Iris pigment epithelial cell (primary cell): ENCODE data around the gene TNNT2.

Experiments
- DNase-seq: peaks from one replicate; pipeline ENCODE4 v3.0.0-alpha.2; 2011; ENCODE audit warnings: low read depth

The TNNT2 gene

GRCh38 chr1:201403359-201403758 lies 25.9 kb upstream of the TNNT2 start:
- no peak for DNase-seq

GRCh38 chr1:201401700-201402099 lies 24.2 kb upstream of the TNNT2 start:
- no peak for DNase-seq

GRCh38 chr1:201400852-201401230 lies 23.4 kb upstream of the TNNT2 start:
- DNase-seq, result no peak

DNA sequence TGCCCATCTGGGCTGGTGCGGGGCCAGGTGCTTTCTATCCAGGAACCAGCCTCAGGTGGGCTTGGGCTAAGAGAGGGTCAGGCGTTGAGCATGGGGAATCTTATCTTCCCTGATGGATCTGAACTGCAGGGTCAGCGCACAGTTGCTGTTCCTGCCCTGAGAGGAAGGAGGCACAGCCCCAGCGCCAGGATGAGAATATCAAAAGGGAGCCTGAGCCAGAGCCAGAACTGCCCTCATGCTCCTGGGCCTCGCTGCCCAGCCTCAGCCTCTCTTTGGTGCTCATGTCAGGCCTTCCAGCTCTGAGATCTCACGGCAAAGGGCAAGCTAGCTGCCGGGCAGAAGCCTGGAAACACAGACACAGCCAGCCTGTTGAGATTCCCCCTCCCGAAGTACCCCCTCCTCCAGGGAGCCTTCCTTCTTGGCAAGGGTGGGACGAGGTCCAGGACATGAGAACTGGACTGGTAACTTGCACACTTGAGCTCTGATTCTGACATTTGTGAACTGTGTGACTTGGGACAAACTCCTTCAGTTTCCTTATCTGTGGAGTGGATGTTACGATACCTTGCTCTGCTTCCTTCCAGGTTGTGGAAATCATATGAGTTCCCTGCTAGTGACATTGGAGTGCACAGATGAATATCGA lies 22.9 kb upstream of the TNNT2 start:
- no peak for DNase-seq

GRCh38 chr1:201399352-201400126 lies 22.1 kb upstream of the TNNT2 start:
- DNase-seq, result no peak

DNA sequence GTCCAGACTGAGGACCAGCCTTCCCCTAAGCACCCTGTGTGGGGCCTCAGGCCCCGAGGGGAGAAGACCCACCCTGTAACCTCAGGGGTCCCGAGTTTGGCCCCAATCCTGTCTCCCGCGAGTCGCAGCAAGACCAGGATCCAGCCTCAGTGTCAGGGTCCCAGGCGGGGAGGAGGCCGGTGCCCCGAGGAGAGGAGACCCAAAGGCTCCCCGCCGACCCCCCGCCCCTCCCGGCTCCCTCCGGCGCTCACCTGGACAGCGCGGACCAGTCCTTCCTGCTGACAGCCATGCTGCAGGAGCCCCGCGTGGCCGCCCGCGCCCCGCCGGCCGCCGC lies 21.5 kb upstream of the TNNT2 start, which contains the start of gene LAD1:
TSS of gene LAD1 (minus strand) at position 307 of the 334 bp plus-strand sequence. CDS start at position 289, 18 bp downstream.
- DNase-seq, result no peak

DNA sequence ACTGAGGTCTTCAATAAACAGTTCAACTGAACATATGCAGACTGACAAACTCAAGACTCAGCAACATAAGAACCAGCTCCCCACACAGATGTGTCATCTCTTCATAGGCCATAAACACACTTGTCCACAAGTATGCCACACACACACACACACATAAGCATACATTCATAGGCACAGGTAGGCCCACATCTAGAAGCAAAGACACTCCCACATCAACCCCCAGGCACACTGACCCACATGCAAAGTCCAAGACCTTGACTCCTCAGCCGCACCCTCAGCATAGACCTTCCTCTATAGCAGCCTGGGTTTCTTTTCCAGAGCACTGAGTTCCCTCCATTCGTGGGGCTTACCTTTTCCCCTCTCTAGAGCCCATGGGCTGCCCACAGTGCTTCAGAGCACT lies 20.2 kb upstream of the TNNT2 start:
- no peak for DNase-seq

DNA sequence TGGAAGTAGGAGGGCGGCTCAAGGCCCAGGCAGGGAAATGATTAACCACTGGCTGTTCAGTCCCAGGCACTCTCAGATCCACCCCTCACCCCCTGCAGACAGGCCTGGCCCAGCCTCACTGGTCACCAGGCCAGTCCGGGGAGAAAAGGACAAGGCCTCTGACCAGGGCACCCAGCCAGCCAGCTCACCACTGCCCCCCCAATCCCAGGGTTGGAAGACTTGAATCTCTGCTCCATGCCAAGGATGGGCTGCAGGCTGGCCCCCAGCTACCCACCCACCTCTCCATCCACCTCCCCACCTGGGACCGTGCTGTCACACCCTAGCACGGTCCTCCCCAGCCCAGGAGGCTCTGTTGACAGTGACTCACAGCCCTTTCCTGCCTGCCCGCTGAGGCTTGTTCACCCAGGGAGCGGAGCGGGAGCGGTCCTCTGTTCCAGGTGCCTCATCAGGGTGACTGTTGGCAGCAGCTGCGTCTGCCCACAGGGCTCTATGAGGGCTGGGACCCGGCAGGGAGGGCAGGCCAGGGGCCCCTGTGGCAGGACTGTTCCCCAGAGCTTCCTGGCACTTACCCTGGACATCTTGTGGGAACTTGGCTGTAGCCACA lies 19.5 kb upstream of the TNNT2 start:
- no peak for DNase-seq

GRCh38 chr1:201395936-201396335 lies 18.5 kb upstream of the TNNT2 start:
- no peak for DNase-seq

DNA sequence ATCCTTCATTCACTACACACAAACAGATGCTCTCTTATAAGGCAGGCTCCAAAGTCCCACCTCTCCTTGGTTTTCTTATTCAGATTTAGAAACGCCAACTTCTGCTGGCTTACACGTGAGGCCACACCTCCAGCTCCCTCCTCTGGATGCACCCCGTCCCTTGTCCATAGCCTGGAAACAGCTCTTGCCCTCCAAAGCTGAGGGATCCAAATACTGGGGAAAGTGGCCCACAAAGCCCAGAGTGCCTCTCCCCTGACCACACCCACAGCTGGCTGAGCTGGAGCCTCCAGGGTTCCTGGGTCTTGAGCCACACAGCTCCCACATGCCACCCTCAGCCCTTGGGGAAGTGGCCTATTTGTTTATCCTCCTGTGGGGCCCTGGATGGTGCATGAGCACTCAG lies 17.1 kb upstream of the TNNT2 start:
- DNase-seq, result no peak

- DNase-seq, result no peak
Observed at GRCh38 chr1:201393076-201393475, 15.6 kb upstream of the TNNT2 start.

DNA sequence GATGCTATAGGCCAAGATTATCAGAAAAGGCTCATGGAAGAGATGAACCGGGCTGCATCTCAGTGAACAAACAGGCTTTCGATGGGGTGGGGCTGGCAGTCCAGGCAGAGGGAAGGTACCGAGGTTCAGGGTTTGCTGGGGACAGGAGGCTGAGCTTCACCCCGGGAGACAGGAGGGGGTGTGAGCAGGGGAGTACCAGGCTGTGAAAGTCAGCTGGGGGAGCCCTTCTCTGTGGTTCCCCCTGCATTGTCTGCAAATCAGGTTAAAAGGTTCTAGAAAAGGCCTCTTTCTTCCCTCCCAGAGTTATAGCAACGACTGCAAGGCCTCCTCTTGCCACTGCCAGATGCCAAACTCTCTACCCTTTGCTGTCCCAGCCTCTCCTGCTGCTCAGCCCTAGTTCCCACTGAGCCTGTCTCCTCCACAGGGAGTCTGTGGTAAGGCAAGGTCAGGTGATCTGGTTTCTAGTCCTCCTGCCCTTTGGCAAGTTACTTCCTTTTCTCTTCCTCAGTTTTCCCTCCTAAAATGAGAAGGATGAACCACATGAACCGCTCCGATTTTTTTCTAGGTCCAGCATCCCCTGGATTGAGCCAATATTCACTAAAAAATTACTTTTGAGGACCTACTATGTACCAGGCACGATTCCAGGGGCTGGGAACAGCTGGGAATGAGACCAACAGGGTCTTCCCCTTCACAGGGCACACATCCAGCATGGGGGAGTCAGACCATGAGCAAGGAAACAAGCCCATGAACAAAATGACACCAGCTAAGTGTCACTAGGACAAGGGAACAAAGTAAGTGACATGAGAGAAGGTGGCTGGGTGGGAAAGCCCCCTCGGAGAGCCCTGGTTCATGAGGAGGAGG lies 14.4 kb upstream of the TNNT2 start:
- no peak for DNase-seq

DNA sequence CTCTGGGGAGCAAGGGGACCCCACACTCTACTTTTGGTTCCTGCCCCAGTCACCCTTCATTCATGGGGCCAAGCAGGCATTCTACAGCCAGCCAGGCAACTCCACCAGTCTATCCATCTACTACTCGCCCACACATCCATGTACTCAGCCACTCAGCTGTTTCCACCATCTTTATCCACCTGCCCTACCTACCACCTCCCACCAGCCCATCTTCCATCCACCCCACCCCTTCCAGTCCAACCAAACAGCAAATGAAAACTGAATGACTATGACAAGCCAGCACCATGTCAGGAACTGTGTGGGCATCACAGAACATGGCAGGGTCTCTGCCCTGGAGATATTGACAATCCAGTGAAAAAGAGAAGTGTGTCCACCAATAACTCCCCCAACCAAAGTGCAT lies 13.7 kb upstream of the TNNT2 start:
- no peak for DNase-seq

DNA sequence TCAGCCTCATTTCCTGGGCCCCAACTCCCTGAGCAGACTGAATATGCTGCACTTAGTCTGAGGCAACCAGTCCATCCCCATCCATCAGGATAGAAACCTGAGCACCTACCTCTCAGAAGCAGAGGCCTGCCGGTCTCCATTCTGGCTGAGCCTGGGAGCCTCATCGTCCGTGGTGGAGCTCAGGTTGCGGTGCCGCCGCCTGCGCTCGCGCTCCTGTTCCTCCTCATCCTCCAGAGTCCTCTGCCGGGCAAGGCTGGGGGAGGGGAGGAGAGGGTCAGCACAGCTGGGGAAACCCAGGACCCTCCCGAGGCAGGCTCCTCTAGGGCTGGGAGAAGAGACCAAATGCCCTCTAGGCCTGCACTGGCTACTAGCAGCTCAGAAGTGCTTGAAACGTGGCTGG lies 11.6 kb upstream of the TNNT2 start:
- DNase-seq, result no peak

DNA sequence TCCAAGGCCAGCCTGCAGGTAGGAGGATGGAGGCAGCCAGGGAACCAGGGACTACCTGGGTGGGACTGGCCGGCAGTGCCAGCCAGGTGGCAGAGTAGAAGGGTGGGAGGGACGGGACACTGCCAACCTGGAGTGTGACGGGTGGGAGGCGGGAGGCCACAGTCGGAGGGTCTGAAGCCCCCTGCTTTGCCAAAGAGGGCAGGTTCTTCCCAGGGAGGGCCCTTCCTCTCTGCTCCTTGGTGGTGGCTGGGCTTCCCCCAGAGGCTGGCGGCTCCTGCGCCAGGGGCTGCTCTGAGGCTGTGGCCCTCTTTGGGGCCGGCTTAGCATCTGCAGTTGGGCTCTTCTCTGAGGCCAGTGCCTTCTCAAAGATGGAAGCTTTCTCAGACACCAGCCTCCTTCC lies 8.7 kb upstream of the TNNT2 start:
- DNase-seq, result no peak

- DNase-seq, result peak; percentile 32
Observed at GRCh38 chr1:201385299-201385891, 7.9 kb upstream of the TNNT2 start.

GRCh38 chr1:201384406-201384782 lies 6.9 kb upstream of the TNNT2 start:
- no peak for DNase-seq

GRCh38 chr1:201383647-201384405 lies 6.3 kb upstream of the TNNT2 start:
- peak; percentile 92 for DNase-seq

DNA sequence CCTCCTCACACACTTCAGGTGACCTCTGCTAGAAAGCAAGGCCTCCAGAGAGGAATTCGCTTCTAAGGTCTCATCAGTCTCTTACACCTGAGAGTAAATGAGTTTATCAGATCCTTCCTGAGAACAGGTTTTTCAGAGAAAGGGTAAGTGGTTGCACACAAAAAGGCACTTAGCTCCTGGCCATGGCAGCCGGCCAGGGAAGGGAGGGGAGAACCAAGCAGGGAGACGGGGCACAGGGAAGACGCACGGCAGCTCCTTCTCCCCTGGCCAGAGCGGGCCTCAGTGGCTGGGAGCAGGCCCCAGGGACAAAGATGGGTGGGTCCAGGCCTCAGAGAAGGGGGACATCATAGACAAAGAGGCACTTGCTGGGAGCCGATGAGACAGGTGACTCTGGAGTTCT lies 3.6 kb upstream of the TNNT2 start:
- no peak for DNase-seq

DNA sequence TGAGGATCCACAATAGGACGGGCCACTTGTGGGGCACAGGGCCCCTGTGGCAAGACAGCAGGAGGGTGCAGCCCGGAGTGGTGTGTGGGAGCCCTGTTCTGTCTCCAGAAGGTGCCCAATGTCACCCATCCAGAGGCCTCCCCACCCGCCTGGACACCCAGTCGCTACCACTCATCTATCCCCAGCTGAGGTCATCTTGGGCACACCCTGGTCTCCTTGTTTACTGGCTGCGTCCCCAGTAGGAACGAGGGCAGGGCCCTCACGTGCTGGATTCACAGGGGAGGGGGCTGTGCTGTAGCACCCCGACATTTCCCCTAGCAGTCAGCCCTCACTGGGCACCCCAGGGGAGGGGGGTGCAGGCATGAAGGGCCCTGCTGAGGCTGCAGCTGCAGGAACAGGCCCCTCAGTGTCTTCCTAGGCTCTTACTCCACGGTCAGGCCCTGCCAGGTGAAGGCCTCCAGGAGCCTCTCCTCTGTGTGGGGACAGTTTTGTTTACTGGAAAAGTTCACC lies 2.3 kb upstream of the TNNT2 start:
- DNase-seq, result no peak

- DNase-seq, result no peak
Observed at GRCh38 chr1:201378804-201379203, 1.3 kb upstream of the TNNT2 start.
